Endothelial cell of umbilical vein (primary cell): ENCODE data around the gene C19orf73.

ENCODE experiments used
- JUN ChIP-seq: IDR thresholded peaks from 2 replicates; pipeline ENCODE4 v1.6.1; 2011; ENCODE audit warnings: borderline replicate concordance, low read depth; ENCODE audit not compliant: insufficient read length, insufficient read depth
- MAX ChIP-seq: IDR thresholded peaks from 2 replicates; pipeline ENCODE4 v1.6.1; 2011; ENCODE audit not compliant: insufficient read depth, insufficient read length
- POLR2A ChIP-seq: IDR thresholded peaks from 2 replicates; pipeline ENCODE4 v1.6.1; 2012; ENCODE audit warnings: low read depth, mild to moderate bottlenecking, control low read depth, low read length
- TF ChIP-seq, protein P1 (sequence below), 2 donors: IDR thresholded peaks; 1 replicate in 1 of 2; 2 replicates in 1 of 2; pipeline ENCODE4 v1.5.1; 2011; ENCODE audit warnings: low read length in 2 of 2, mild to moderate bottlenecking in 2 of 2, moderate library complexity in 2 of 2, control low read depth in 1 of 2, inconsistent platforms in 1 of 2, low read depth in 1 of 2; ENCODE audit not compliant: insufficient read depth in 1 of 2; ENCODE audit errors: extremely low read depth in 1 of 2

- TF ChIP-seq, protein P1, sequence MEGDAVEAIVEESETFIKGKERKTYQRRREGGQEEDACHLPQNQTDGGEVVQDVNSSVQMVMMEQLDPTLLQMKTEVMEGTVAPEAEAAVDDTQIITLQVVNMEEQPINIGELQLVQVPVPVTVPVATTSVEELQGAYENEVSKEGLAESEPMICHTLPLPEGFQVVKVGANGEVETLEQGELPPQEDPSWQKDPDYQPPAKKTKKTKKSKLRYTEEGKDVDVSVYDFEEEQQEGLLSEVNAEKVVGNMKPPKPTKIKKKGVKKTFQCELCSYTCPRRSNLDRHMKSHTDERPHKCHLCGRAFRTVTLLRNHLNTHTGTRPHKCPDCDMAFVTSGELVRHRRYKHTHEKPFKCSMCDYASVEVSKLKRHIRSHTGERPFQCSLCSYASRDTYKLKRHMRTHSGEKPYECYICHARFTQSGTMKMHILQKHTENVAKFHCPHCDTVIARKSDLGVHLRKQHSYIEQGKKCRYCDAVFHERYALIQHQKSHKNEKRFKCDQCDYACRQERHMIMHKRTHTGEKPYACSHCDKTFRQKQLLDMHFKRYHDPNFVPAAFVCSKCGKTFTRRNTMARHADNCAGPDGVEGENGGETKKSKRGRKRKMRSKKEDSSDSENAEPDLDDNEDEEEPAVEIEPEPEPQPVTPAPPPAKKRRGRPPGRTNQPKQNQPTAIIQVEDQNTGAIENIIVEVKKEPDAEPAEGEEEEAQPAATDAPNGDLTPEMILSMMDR (IDR thresholded peaks at IDR 0.05; ENCODE audit: extremely low read depth in 1 of 2, insufficient read depth in 1 of 2, low read depth in 1 of 2, low read length in 2 of 2), result no peak
- TF ChIP-seq JUN (no peak), POLR2A (no peak), MAX (no peak)
Measured at GRCh38 chr19:49168421-49168820, 49.5 kb upstream of the C19orf73 start.
